Ectodermal cell (in vitro differentiated cells): ENCODE results near the gene CDK11A.
"Not testable (repeated sequence)": the region's sequence is repeated elsewhere in the genome, so short reads cannot be mapped to it uniquely, and the experiment has no call there.

Source experiments
- H3K27ac ChIP-seq: 2 replicates; pipeline ENCODE4 v1.7.0; 2013; ENCODE audit warnings: mild to moderate bottlenecking, low read depth, low read length; ENCODE audit not compliant: insufficient read depth, poor library complexity, severe bottlenecking
- H3K27me3 ChIP-seq: 2 replicates; pipeline ENCODE4 v1.7.0; 2013; ENCODE audit warnings: mild to moderate bottlenecking, low read length; ENCODE audit not compliant: insufficient read depth, control insufficient read depth, poor library complexity, severe bottlenecking
- H3K36me3 ChIP-seq: one replicate; pipeline ENCODE4 v1.7.0; 2013; ENCODE audit warnings: low read length; ENCODE audit not compliant: control insufficient read depth, insufficient read depth
- H3K4me1 ChIP-seq: one replicate; pipeline ENCODE4 v1.7.0; 2013; ENCODE audit warnings: low read length; ENCODE audit not compliant: control insufficient read depth, insufficient read depth
- H3K4me3 ChIP-seq: 2 replicates; pipeline ENCODE4 v1.7.0; 2013; ENCODE audit warnings: low read depth, low read length, control low read depth; ENCODE audit not compliant: insufficient read depth
- H3K9me3 ChIP-seq: 2 replicates; pipeline ENCODE4 v1.7.0; 2013; ENCODE audit warnings: mild to moderate bottlenecking, low read length, moderate library complexity; ENCODE audit not compliant: control insufficient read depth
- WGBS, 2 experiments: methylation state at CpG; one replicate each; pipeline ENCODE4 v1.1.7; 2013; ENCODE audit warnings: missing lambda C conversion rate in 2 of 2; 5-methylcytosine and 5-hydroxymethylcytosine counted together

CDK11A gene

DNA sequence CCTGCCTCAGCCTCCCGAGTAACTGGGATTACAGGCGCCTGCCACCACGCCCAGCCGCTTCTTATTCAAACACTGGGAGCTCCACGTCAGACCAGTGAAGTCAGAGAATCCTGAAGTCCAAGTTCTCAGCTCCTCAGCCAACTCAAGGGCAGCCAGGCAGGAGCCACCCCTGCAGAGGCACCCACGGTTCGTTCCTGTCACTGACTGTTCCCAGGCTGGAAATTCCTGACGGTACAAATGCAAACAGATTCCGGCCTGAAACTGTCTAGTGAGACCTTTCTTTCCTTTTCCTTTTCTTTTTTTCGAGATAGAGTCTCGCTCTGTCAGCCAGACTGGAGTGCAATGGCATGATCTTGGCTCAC lies 43.3 kb downstream of the CDK11A start:
- Histone ChIP-seq H3K4me3 (no peak overlapping the region), H3K4me1 (no peaks in the 10 kb centered on the region), H3K9me3 (no peaks in the 10 kb centered on the region), H3K27me3 (no peaks in the 10 kb centered on the region), H3K36me3 (peaks cover 7% of the 10 kb centered on the region), H3K27ac (no peak overlapping the region)
- WGBS, 2 experiments = 87 to 88% methylated on average over 11 of the region's 11 CpGs

DNA sequence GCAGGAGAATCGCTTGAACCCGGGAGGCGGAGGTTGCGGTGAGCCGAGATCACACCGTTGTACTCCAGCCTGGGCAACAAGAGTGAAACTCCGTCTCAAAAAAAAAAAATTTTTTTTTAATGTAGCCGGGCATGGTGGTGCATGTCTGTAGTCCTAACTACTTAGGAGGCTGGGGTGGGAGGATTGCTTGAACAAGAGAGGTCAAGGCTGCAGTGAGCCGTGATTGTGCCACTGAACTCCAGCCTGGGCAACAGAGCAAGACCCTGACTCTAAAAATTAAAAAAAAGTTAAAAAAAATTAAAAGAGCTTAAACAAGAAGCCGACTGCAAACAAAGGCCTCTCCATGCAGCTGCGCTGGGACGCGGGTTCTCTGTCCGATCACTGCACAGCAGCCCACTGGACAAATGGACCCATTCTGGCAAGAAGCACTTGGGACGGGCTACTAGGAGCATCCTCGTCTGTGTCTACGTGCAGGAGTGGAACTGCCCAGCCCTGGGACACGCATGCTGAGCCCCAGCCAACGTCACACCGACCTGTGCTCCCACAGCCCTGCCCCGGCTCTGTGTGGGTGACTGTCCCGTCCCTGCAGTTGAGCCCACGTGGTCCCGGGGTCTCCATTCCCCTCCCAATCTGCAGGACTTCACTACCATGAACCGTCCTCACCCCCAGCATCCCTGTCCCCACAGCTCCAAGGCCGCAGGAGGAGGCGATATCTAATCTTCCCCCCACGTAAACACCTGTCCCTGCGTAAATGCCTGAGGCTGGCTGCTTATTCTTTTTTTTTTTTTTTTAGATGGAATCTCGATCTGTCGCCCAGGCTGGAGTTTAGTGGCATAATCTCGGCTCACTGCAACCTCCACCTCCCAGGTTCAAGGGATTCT lies 43.9 kb downstream of the CDK11A start:
- 93 to 95% methylated on average over 32 of the region's 32 CpGs for WGBS, 2 experiments
- Histone ChIP-seq H3K4me3 (no peak overlapping the region), H3K27me3 (no peaks in the 10 kb centered on the region), H3K27ac (no peak overlapping the region), H3K36me3 (peaks cover 7% of the 10 kb centered on the region), H3K9me3 (no peaks in the 10 kb centered on the region), H3K4me1 (no peaks in the 10 kb centered on the region)

- Histone ChIP-seq H3K4me1 (no peaks in the 10 kb centered on the region), H3K27me3 (no peaks in the 10 kb centered on the region), H3K9me3 (no peaks in the 10 kb centered on the region), H3K27ac (no peak overlapping the region), H3K36me3 (peaks cover 5% of the 10 kb centered on the region), H3K4me3 (no peak overlapping the region)
- WGBS, 2 experiments = 82% methylated on average over 24 of the region's 24 CpGs
Measured at GRCh38 chr1:1678581-1679380, 45.4 kb downstream of the CDK11A start.

DNA sequence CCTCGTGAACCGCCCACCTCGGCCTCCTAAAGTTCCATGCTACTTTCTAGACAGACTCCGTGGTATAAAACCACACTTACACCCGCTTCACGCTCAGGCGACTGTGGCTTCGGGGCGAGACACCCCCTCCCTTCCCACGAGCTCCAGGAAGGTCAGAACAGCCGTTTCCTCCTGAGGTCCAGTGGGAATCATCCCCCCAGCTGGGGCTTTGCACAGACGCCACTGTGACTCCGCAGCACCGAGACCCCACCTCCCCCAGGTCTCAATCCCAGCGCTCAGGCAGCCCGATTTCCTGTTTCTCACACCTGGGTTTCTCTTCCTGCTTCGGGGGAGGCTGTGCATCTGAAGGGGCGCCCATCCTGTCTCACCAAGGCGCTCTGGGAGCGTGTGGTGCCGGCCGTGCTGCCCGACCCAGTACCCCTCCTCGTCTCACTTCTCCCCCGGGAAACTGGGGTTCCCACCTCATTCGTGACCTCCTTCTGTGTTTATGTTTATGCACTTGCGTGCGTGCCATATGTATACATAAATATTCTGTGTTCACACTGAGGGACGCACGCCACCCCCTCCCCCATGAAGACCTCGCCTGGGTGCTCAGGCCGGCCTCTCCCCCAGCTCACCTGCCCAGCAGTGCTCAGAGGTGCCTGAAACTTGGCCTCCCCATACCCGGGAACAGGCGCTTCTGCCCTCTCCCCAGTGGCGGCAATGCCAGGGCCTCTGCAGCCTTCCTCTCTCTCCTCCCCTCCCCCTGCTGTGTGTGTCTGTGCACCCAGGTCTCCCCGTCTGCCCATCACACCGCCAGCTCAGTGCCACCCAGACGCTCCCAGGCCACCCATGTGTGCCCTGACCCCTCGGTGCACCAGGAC lies 46.2 kb downstream of the CDK11A start:
- peaks cover under 1% of the 10 kb centered on the region for H3K36me3 ChIP-seq
- no peaks in the 10 kb centered on the region for H3K9me3 ChIP-seq
- no peak overlapping the region for H3K4me3 ChIP-seq
- no peak overlapping the region for H3K27ac ChIP-seq
- H3K4me1 ChIP-seq = no peaks in the 10 kb centered on the region
- WGBS, 2 experiments = 94 to 96% methylated on average over 39 of the region's 39 CpGs
- no peaks in the 10 kb centered on the region for H3K27me3 ChIP-seq

GRCh38 chr1:1676087-1676486 lies 48.1 kb downstream of the CDK11A start:
- 80 to 100% methylated on average over 1 to 3 of the region's 21 CpGs for WGBS, 2 experiments
- not testable (repeated sequence) for H3K27ac ChIP-seq, H3K9me3 ChIP-seq, H3K4me3 ChIP-seq, H3K36me3 ChIP-seq, H3K4me1 ChIP-seq, H3K27me3 ChIP-seq

DNA sequence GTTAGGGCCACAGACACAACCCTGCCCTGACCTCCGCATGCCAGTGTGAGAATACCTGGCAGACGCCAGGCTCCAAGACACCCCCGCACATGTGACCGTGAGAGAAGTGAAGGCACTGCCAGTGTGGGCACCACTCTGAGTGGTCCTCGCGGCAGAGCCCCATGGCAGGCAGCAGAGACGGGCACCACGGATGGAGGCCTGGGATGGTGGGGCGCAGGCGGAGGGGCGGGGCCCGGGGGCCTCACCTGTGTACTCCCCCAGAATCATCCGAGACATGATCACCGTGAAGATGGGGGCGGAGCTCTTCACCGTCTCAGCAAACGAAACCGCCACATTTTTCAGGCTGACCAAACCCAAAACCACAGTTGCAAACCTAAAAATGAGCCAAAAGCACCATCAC lies 48.9 kb downstream of the CDK11A start:
- H3K27ac ChIP-seq, H3K4me3 ChIP-seq, H3K27me3 ChIP-seq, H3K9me3 ChIP-seq, H3K4me1 ChIP-seq: not testable (repeated sequence)
- WGBS, 2 experiments = 91 to 99% methylated on average over 6 to 9 of the region's 18 CpGs
- peaks cover 12% of the 10 kb centered on the region for H3K36me3 ChIP-seq

DNA sequence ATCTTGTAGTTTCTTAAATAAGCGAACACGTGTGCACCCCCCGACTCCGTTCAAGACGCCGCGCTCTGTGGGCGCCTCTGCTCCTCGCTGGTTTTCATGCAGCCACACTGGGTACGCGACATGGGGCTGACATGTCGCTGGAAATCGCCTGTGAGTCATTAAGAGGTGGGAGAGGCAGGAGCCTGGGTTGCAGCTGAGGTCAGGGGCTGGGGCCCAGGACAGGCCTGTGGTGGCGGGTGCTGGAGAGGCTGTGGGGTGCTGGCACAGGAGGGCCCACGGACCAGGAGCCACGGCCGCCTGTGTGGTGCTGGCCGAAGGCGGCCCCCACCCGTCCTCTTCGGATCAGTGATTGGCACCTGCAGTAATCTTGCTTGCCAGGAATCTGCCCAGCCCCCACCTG lies 49.4 kb downstream of the CDK11A start:
- WGBS, 2 experiments = 87 to 88% methylated on average over 14 to 15 of the region's 21 CpGs
- not testable (repeated sequence) for H3K9me3 ChIP-seq, H3K4me3 ChIP-seq, H3K4me1 ChIP-seq, H3K27ac ChIP-seq, H3K27me3 ChIP-seq
- peaks cover 14% of the 10 kb centered on the region for H3K36me3 ChIP-seq

- Histone ChIP-seq H3K36me3 (peaks cover 20% of the 10 kb centered on the region), H3K27ac (no peak overlapping the region), H3K4me1 (no peaks in the 10 kb centered on the region), H3K4me3 (no peak overlapping the region), H3K27me3 (no peaks in the 10 kb centered on the region), H3K9me3 (no peaks in the 10 kb centered on the region)
- WGBS, 2 experiments = 95 to 96% methylated on average over 25 of the region's 25 CpGs
Measured at GRCh38 chr1:1672181-1672965, 51.8 kb downstream of the CDK11A start.

GRCh38 chr1:1671365-1672119 lies 52.6 kb downstream of the CDK11A start:
- WGBS, 2 experiments = 92 to 93% methylated on average over 27 of the region's 27 CpGs

More at GRCh38 chr1:1671365-1672119, 52.6 kb downstream of the CDK11A start:
- Histone ChIP-seq H3K4me3 (no peak overlapping the region), H3K27me3 (no peaks in the 10 kb centered on the region), H3K36me3 (peaks cover 21% of the 10 kb centered on the region), H3K27ac (no peak overlapping the region), H3K4me1 (no peaks in the 10 kb centered on the region), H3K9me3 (no peaks in the 10 kb centered on the region)
